ENCODE results near the gene UST.

The UST gene

GRCh38 chr6:148708707-148709106 lies 38.1 kb upstream of the UST start:
- H3K36me3 ChIP-seq (ENCODE audit: control insufficient read depth, insufficient read depth, low read length): no peaks in the 10 kb centered on the region
- no peak overlapping the region for H3K27ac ChIP-seq
- no peaks in the 10 kb centered on the region for H3K4me1 ChIP-seq
- H3K4me2 ChIP-seq (ENCODE audit: low read length): no peak overlapping the region
- TF ChIP-seq CTCF (IDR thresholded peaks at IDR 0.05): no peak
- H3K79me2 ChIP-seq: no peaks in the 10 kb centered on the region
- H2AFZ ChIP-seq: no peak overlapping the region
- H3K4me3 ChIP-seq (ENCODE audit: low read depth, low read length): no peak overlapping the region
- H3K27me3 ChIP-seq (ENCODE audit: control insufficient read depth, insufficient read depth, low read length): no peaks in the 10 kb centered on the region
- H3K9ac ChIP-seq: no peak overlapping the region
- H3K9me3 ChIP-seq (ENCODE audit: control insufficient read depth, low read length): no peaks in the 10 kb centered on the region

- no peak overlapping the region for H3K4me3 ChIP-seq (ENCODE audit: low read depth, low read length)
- H3K36me3 ChIP-seq (ENCODE audit: control insufficient read depth, insufficient read depth, low read length): no peaks in the 10 kb centered on the region
- H3K27ac ChIP-seq: no peak overlapping the region
- no peak overlapping the region for H3K9ac ChIP-seq
- H3K9me3 ChIP-seq (ENCODE audit: control insufficient read depth, low read length): no peaks in the 10 kb centered on the region
- no peaks in the 10 kb centered on the region for H3K4me1 ChIP-seq
- H2AFZ ChIP-seq: no peak overlapping the region
- H3K79me2 ChIP-seq: no peaks in the 10 kb centered on the region
- H3K4me2 ChIP-seq (ENCODE audit: low read length): no peak overlapping the region
- no peaks in the 10 kb centered on the region for H3K27me3 ChIP-seq (ENCODE audit: control insufficient read depth, insufficient read depth, low read length)
- TF ChIP-seq CTCF (IDR thresholded peaks at IDR 0.05): no peak
Observed at GRCh38 chr6:148709577-148709976, 37.3 kb upstream of the UST start.

GRCh38 chr6:148711833-148712654 lies 34.8 kb upstream of the UST start:
- Histone ChIP-seq H3K27me3 (ENCODE audit: control insufficient read depth, insufficient read depth, low read length) (no peaks in the 10 kb centered on the region), H3K36me3 (ENCODE audit: control insufficient read depth, insufficient read depth, low read length) (no peaks in the 10 kb centered on the region), H3K9me3 (ENCODE audit: control insufficient read depth, low read length) (no peaks in the 10 kb centered on the region), H3K4me3 (ENCODE audit: low read depth, low read length) (no peak overlapping the region), H3K79me2 (no peaks in the 10 kb centered on the region), H3K4me1 (no peaks in the 10 kb centered on the region), H3K4me2 (ENCODE audit: low read length) (no peak overlapping the region), H2AFZ (no peak overlapping the region), H3K27ac (no peak overlapping the region), H3K9ac (no peak overlapping the region)
- no peak for TF ChIP-seq CTCF (IDR thresholded peaks at IDR 0.05)

- no peaks in the 10 kb centered on the region for H3K36me3 ChIP-seq (ENCODE audit: control insufficient read depth, insufficient read depth, low read length)
- H3K79me2 ChIP-seq: no peaks in the 10 kb centered on the region
- H3K9ac ChIP-seq: no peak overlapping the region
- no peaks in the 10 kb centered on the region for H3K9me3 ChIP-seq (ENCODE audit: control insufficient read depth, low read length)
- no peaks in the 10 kb centered on the region for H3K4me1 ChIP-seq
- no peak overlapping the region for H3K27ac ChIP-seq
- H3K27me3 ChIP-seq (ENCODE audit: control insufficient read depth, insufficient read depth, low read length): no peaks in the 10 kb centered on the region
- H2AFZ ChIP-seq: no peak overlapping the region
- no peak overlapping the region for H3K4me3 ChIP-seq (ENCODE audit: low read depth, low read length)
- TF ChIP-seq CTCF (IDR thresholded peaks at IDR 0.05): no peak
- no peak overlapping the region for H3K4me2 ChIP-seq (ENCODE audit: low read length)
Observed at GRCh38 chr6:148713033-148713738, 33.6 kb upstream of the UST start.

Measured in parathyroid adenoma (tissue), 2 donors.